Suprapubic skin (tissue), 3 donors: ENCODE measurements around the gene GPR108.

Experiments
- POLR2AphosphoS5 ChIP-seq, 3 donors: sonication (generic); formaldehyde crosslinking; IDR thresholded peaks; one replicate each; pipeline ENCODE4 v1.6.1; 2017; ENCODE audit warnings: antibody characterized with exemption in 3 of 3
- TF ChIP-seq, protein P1 (sequence below), 2 donors: fragments of 200-600 bp in 1 of 2; fragments of 450-650 bp in 1 of 2; sonication (generic) in 1 of 2; IDR thresholded peaks; one replicate each; pipeline ENCODE4 v1.5.1; 2016 to 2019; ENCODE audit warnings: antibody characterized with exemption in 2 of 2, mild to moderate bottlenecking in 1 of 2, moderate library complexity in 1 of 2

DNA sequence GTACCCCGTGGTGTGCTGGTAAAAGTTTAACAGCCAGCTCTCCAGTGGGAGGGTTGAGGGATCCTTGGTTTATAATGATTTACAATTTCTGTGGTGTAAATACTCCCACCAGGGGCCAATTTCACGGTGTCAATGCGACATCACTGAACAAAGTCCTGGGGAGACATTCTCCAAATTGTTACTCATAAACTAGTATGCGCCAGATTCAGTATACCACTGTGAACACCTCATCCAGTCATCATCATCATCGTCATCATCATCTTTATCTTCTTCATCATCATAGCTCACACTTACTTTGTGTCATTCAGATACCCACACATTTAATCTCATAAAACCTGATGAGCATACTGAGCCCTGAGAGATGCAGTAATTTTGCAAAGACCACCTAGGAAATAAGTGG, 50.3 kb downstream of the GPR108 start:
- TF ChIP-seq, protein P1, sequence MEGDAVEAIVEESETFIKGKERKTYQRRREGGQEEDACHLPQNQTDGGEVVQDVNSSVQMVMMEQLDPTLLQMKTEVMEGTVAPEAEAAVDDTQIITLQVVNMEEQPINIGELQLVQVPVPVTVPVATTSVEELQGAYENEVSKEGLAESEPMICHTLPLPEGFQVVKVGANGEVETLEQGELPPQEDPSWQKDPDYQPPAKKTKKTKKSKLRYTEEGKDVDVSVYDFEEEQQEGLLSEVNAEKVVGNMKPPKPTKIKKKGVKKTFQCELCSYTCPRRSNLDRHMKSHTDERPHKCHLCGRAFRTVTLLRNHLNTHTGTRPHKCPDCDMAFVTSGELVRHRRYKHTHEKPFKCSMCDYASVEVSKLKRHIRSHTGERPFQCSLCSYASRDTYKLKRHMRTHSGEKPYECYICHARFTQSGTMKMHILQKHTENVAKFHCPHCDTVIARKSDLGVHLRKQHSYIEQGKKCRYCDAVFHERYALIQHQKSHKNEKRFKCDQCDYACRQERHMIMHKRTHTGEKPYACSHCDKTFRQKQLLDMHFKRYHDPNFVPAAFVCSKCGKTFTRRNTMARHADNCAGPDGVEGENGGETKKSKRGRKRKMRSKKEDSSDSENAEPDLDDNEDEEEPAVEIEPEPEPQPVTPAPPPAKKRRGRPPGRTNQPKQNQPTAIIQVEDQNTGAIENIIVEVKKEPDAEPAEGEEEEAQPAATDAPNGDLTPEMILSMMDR (IDR thresholded peaks at IDR 0.05), result no peak
- TF ChIP-seq POLR2AphosphoS5 (IDR thresholded peaks at IDR 0.05), result no peak
